A673 (cell line): ENCODE measurements around the gene PDE6A. TPM values are rescaled to one million over a fixed set of nuclear protein-coding genes. Genes with fewer than 3 reads are reported as not detected.

Experiments used
- BruUV-seq: library from RNA; stranded (reverse); fragments of 400-500 nt; replicated peaks from 2 replicates; lab custom pipeline; 2021; lab: Mats Ljungman, UMichigan
- CTCF ChIA-PET: fragments of 300-600 bp; sonication (Branson Sonifier 250); formaldehyde crosslinking; loops from one replicate; lab custom pipeline; 2022; ENCODE audit warnings: antibody characterized with exemption; lab: Charles Lee
- POLR2A ChIA-PET: fragments of 300-600 bp; sonication (Branson Sonifier 250); formaldehyde crosslinking; loops from one replicate; lab custom pipeline; 2022; ENCODE audit warnings: antibody characterized with exemption; ENCODE audit not compliant: low non-redundant PET; lab: Charles Lee
- DNase-seq: peaks from one replicate; pipeline ENCODE4 v3.0.0-alpha.2; 2015; ENCODE audit warnings: low spot score
- H3K27ac ChIP-seq: fragments of 200-600 bp; sonication (generic); 2 replicates; pipeline ENCODE4 v1.5.1; 2016; ENCODE audit warnings: mixed run types, low read depth, mild to moderate bottlenecking, mixed read lengths, antibody characterized with exemption, low read length; ENCODE audit not compliant: poor library complexity, severe bottlenecking
- H3K27me3 ChIP-seq: fragments of 200-600 bp; sonication (generic); replicated peaks from 2 replicates; pipeline ENCODE4 v1.6.1; 2017; ENCODE audit warnings: mixed run types, low read depth, mild to moderate bottlenecking, mixed read lengths, antibody characterized with exemption, low read length; ENCODE audit not compliant: insufficient read depth, poor library complexity
- H3K36me3 ChIP-seq: fragments of 200-600 bp; sonication (generic); 2 replicates; pipeline ENCODE4 v1.6.1; 2016; ENCODE audit warnings: mixed run types, mild to moderate bottlenecking, mixed read lengths, antibody characterized with exemption, low read length; ENCODE audit not compliant: insufficient read depth, poor library complexity, severe bottlenecking
- H3K4me1 ChIP-seq: fragments of 200-600 bp; sonication (generic); 2 replicates; pipeline ENCODE4 v1.6.1; 2017; ENCODE audit warnings: mixed run types, mild to moderate bottlenecking, mixed read lengths, antibody characterized with exemption, low read length; ENCODE audit not compliant: insufficient read depth, poor library complexity, severe bottlenecking
- H3K4me3 ChIP-seq: fragments of 200-600 bp; sonication (generic); 2 replicates; pipeline ENCODE4 v1.5.1; 2016; ENCODE audit warnings: low read depth, mixed run types, mild to moderate bottlenecking, mixed read lengths, low read length; ENCODE audit not compliant: poor library complexity, severe bottlenecking
- H3K9me3 ChIP-seq: fragments of 200-600 bp; sonication (generic); 2 replicates; pipeline ENCODE4 v1.6.1; 2016; ENCODE audit warnings: mixed run types, low read depth, mild to moderate bottlenecking, mixed read lengths, antibody characterized with exemption, low read length; ENCODE audit not compliant: poor library complexity, severe bottlenecking
- CTCF ChIP-seq: fragments of 300-800, 200-600 bp; sonication (generic); conservative IDR thresholded peaks from 2 replicates; pipeline ENCODE4 v1.5.1; 2017; ENCODE audit warnings: low read depth, mild to moderate bottlenecking, antibody characterized with exemption, low read length, moderate library complexity, mixed read lengths
- EZH2 ChIP-seq: fragments of 200-600 bp; sonication (generic); IDR thresholded peaks from 2 replicates; pipeline ENCODE4 v1.6.1; 2017; ENCODE audit warnings: borderline replicate concordance, low read depth, mild to moderate bottlenecking, mixed read lengths, antibody characterized with exemption, low read length; ENCODE audit not compliant: poor library complexity, severe bottlenecking
- intact Hi-C: fragments of 100-400 bp; cut with micrococcal nuclease; formaldehyde crosslinking; loops from one replicate; pipeline ENCODE4 v1.10.0; 2022; ENCODE audit not compliant: unreplicated experiment
- total RNA-seq: library from RNA; stranded (reverse); gene quantifications from 2 replicates; pipeline ENCODE4 v1.2.3, GENCODE V29; 2021

The PDE6A gene
- total RNA-seq, 1 experiment from 2014 or later = 0.49 TPM

DNA sequence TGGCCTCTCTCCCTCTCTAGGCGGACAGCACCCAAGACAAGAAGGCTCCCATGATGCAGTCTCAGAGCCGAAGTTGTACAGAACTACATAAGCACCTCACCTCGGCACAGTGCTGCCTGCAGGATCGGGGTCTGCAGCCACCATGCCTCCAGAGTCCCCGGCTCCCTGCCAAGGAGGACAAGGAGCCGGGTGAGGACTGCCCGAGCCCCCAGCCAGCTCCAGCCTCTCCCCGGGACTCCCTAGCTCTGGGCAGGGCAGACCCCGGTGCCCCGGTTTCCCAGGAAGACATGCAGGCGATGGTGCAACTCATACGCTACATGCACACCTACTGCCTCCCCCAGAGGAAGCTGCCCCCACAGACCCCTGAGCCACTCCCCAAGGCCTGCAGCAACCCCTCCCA is 112.0 kb downstream of the PDE6A start:
- intact Hi-C loops = loop anchor here (10.0 kb wide), 1 partner anchor 282 kb away; no protein-coding TSS in a partner anchor
- Histone ChIP-seq H3K4me1 (peaks cover 9% of the 10 kb centered on the region), H3K4me3 (no peak overlapping the region), H3K27me3 (no peaks in the 10 kb centered on the region), H3K9me3 (no peaks in the 10 kb centered on the region), H3K27ac (no peak overlapping the region), H3K36me3 (no peaks in the 10 kb centered on the region)
- BruUV-seq = no TSS peak
- ChIA-PET POLR2A (no interaction called here), CTCF (no interaction called here)
- TF ChIP-seq EZH2 = no peak
- TF ChIP-seq CTCF = no peak
- no peak for DNase-seq

- H3K4me3 ChIP-seq = no peak overlapping the region
- no peaks in the 10 kb centered on the region for H3K9me3 ChIP-seq
- no peaks in the 10 kb centered on the region for H3K36me3 ChIP-seq
- no peak for DNase-seq
- BruUV-seq = no TSS peak
- TF ChIP-seq EZH2 = no peak
- TF ChIP-seq CTCF = no peak
- no peak overlapping the region for H3K27ac ChIP-seq
- intact Hi-C loops = loop anchor here (10.0 kb wide), 1 partner anchor 283 kb away; no protein-coding TSS in a partner anchor
- no peaks in the 10 kb centered on the region for H3K27me3 ChIP-seq
- CTCF ChIA-PET = no interaction called here
- POLR2A ChIA-PET = no interaction called here
- H3K4me1 ChIP-seq = peaks cover 4% of the 10 kb centered on the region
Observed at GRCh38 chr5:149831492-149831891, 113.1 kb downstream of the PDE6A start.

DNA sequence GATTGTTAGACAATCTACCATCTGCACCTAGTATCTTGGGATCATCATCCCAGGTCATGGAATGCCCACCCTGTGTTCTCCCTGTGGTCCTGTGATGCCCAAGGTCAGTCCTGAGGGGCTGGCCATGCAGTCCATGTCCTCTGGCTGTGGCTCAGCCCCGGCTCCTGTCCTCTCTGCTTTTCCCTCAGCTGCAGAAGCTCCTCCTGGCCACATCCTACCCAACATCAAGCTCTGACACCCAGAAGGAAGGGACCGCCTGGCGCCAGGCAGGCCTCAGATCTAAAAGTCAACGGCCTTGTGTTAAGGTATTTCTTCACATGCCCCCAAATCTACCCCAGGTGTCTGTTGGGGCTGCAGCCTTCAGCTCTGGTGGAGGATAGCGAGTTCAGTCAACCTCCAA is 114.0 kb downstream of the PDE6A start:
- H3K36me3 ChIP-seq = no peaks in the 10 kb centered on the region
- no peaks in the 10 kb centered on the region for H3K9me3 ChIP-seq
- H3K4me1 ChIP-seq = peaks cover 4% of the 10 kb centered on the region
- H3K27me3 ChIP-seq = no peaks in the 10 kb centered on the region
- ChIA-PET CTCF (interaction anchor here (1.1 to 1.2 kb wide), 2 partner anchors 192 to 1828 kb away, joined by 5 to 10 read pairs; no protein-coding TSS in a partner anchor), POLR2A (no interaction called here)
- H3K27ac ChIP-seq = peak overlapping the region; percentile 26
- intact Hi-C loops = loop anchor here (10.0 kb wide), 1 partner anchor 284 kb away; no protein-coding TSS in a partner anchor
- no peak for TF ChIP-seq CTCF
- TF ChIP-seq EZH2 = no peak
- no TSS peak for BruUV-seq
- H3K4me3 ChIP-seq = no peak overlapping the region
- no peak for DNase-seq
